Measurements from ENCODE around the gene GAREM1. TPM values are rescaled to one million over a fixed set of nuclear protein-coding genes. Genes with fewer than 3 reads are reported as not detected.

GAREM1 gene
- total RNA-seq, 1 experiment from 2014 or later = 11.1 TPM

DNA sequence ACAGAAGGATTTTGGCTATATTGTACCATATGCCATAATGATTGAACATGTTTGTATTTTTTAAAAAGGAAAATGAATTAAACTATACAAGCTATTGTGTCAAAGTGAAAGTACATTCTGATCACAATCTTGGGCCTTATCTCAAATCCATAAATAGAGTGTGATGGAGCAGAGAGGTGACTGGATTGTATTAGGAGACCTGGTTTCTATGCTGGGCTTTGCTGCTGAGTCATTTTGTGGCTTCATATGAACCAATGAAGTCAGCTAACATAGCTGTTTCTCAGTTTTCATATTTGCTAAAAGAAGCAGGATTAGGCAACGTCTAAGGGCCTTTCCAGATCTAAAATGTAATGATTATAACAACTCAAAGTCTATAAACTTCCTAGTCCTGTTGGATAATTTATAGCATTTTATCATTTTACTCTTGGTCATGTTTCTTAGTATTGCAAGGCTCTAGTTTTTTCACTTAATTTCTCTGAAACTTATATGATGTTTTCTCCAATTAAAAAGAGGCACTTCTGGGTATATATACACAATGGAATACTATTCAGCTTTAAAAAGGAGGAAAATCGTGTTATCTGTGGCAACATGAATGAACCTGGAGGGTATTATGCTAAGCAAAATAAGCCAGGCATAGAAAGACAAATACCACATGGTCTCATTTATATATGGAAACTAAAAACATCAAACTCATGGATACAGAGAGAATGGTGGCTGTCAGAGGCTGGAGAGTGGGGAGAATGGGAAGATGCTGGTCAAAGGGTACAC lies 168.5 kb downstream of the GAREM1 start:
- no peaks in the 10 kb centered on the region for H3K79me2 ChIP-seq (ENCODE audit: insufficient read depth, low read length)
- H3K9ac ChIP-seq (ENCODE audit: low read length) = no peak overlapping the region
- peaks cover 0 to 5% of the 10 kb centered on the region in 2 experiments; a peak in 1 of 4 replicates for H3K4me1 ChIP-seq (ENCODE audit: control insufficient read depth in 1 of 2, insufficient read depth in 2 of 2, low read length in 2 of 2)
- no peak overlapping the region for H3K27ac ChIP-seq (ENCODE audit: low read depth, low read length)
- no peak overlapping the region for H3K4me3 ChIP-seq (replicated peaks in 1 of 2; ENCODE audit: low read depth in 1 of 2, low read length in 2 of 2)
- no peaks in the 10 kb centered on the region for H4K20me1 ChIP-seq (ENCODE audit: insufficient read depth)
- H3K27me3 ChIP-seq (ENCODE audit: insufficient read depth, low read length) = no peaks in the 10 kb centered on the region
- H2AFZ ChIP-seq (ENCODE audit: low read depth, low read length, poor library complexity, severe bottlenecking) = no peak overlapping the region
- DNase-seq (ENCODE audit: low read depth, low spot score) (no peak), ATAC-seq (no peak)
- intact Hi-C loops (cut with micrococcal nuclease) = no loop called here
- CTCF ChIA-PET = no interaction called here
- POLR2A ChIA-PET = interaction anchor here (1.6 kb wide), 1 partner anchor 168 kb away, joined by 3 read pairs; the partner anchor contains the start of gene GAREM1
- H3K36me3 ChIP-seq (ENCODE audit: control insufficient read depth in 1 of 2, insufficient read depth in 2 of 2, low read length in 2 of 2) = no peaks in the 10 kb centered on the region
- TF ChIP-seq, protein P1, sequence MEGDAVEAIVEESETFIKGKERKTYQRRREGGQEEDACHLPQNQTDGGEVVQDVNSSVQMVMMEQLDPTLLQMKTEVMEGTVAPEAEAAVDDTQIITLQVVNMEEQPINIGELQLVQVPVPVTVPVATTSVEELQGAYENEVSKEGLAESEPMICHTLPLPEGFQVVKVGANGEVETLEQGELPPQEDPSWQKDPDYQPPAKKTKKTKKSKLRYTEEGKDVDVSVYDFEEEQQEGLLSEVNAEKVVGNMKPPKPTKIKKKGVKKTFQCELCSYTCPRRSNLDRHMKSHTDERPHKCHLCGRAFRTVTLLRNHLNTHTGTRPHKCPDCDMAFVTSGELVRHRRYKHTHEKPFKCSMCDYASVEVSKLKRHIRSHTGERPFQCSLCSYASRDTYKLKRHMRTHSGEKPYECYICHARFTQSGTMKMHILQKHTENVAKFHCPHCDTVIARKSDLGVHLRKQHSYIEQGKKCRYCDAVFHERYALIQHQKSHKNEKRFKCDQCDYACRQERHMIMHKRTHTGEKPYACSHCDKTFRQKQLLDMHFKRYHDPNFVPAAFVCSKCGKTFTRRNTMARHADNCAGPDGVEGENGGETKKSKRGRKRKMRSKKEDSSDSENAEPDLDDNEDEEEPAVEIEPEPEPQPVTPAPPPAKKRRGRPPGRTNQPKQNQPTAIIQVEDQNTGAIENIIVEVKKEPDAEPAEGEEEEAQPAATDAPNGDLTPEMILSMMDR (IDR thresholded peaks at IDR 0.05 in 2 of 3, conservative IDR thresholded peaks at IDR 0.05 in 1 of 3; ENCODE audit: borderline replicate concordance in 1 of 3, insufficient read depth in 1 of 3, low read depth in 2 of 3, low read length in 2 of 3) = no peak
- H3K4me2 ChIP-seq (ENCODE audit: low read length) = no peak overlapping the region
- no TSS peak for BruUV-seq (replicated peaks)
- no peaks in the 10 kb centered on the region for H3K9me2 ChIP-seq (ENCODE audit: insufficient read depth)
- RAD21 ChIA-PET (ENCODE audit: low non-redundant PET in 1 of 2, low total read pairs in 2 of 2, uncharacterized antibody in 2 of 2, unreplicated experiment in 2 of 2) = no interaction called here
- H3K9me3 ChIP-seq (ENCODE audit: control insufficient read depth in 1 of 2, insufficient read depth in 1 of 2, low read depth in 1 of 2, low read length in 2 of 2) = no peaks in the 10 kb centered on the region

DNA sequence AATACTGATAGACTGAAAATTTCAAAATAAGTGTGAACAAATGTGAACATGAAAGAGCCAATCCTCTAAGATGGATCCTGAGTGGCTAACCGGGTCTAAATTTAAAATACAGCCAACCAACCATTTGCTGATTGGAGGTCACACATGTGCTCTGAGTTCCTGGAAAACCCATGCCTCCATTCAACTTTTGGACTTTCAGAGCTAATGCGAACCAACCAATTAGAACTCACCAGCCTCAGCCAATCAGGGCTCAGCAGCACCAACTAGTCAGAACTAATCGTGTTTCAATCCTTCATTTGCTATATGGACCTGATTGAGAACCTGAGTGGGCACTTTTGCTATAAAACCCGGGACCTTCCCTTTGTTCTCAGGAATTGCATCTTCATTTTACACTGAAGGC lies 169.3 kb downstream of the GAREM1 start:
- no peaks in the 10 kb centered on the region for H4K20me1 ChIP-seq (ENCODE audit: insufficient read depth)
- ChIA-PET CTCF (no interaction called here), RAD21 (ENCODE audit: low non-redundant PET in 1 of 2, low total read pairs in 2 of 2, uncharacterized antibody in 2 of 2, unreplicated experiment in 2 of 2) (no interaction called here), POLR2A (no interaction called here)
- DNase-seq (ENCODE audit: low read depth, low spot score) (no peak), ATAC-seq (no peak)
- H2AFZ ChIP-seq (ENCODE audit: low read depth, low read length, poor library complexity, severe bottlenecking) = no peak overlapping the region
- H3K36me3 ChIP-seq (ENCODE audit: control insufficient read depth in 1 of 2, insufficient read depth in 2 of 2, low read length in 2 of 2) = no peaks in the 10 kb centered on the region
- peaks cover 0 to 5% of the 10 kb centered on the region in 2 experiments; a peak in 1 of 4 replicates for H3K4me1 ChIP-seq (ENCODE audit: control insufficient read depth in 1 of 2, insufficient read depth in 2 of 2, low read length in 2 of 2)
- no peaks in the 10 kb centered on the region for H3K9me2 ChIP-seq (ENCODE audit: insufficient read depth)
- H3K79me2 ChIP-seq (ENCODE audit: insufficient read depth, low read length) = no peaks in the 10 kb centered on the region
- H3K4me3 ChIP-seq (replicated peaks in 1 of 2; ENCODE audit: low read depth in 1 of 2, low read length in 2 of 2) = no peak overlapping the region
- no peak overlapping the region for H3K9ac ChIP-seq (ENCODE audit: low read length)
- no peak overlapping the region for H3K27ac ChIP-seq (ENCODE audit: low read depth, low read length)
- intact Hi-C loops (cut with micrococcal nuclease) = no loop called here
- no peaks in the 10 kb centered on the region for H3K27me3 ChIP-seq (ENCODE audit: insufficient read depth, low read length)
- BruUV-seq (replicated peaks) = no TSS peak
- no peak overlapping the region for H3K4me2 ChIP-seq (ENCODE audit: low read length)
- H3K9me3 ChIP-seq (ENCODE audit: control insufficient read depth in 1 of 2, insufficient read depth in 1 of 2, low read depth in 1 of 2, low read length in 2 of 2) = no peaks in the 10 kb centered on the region
- TF ChIP-seq EZH2 (IDR thresholded peaks at IDR 0.05) (no peak), SP1 (IDR thresholded peaks at IDR 0.05; ENCODE audit: low read depth) (no peak), EGR1 (IDR thresholded peaks at IDR 0.05; ENCODE audit: low read depth) (no peak), SRF (IDR thresholded peaks at IDR 0.05; ENCODE audit: low read depth) (no peak), CEBPB (IDR thresholded peaks at IDR 0.05; ENCODE audit: low read depth) (no peak), FOSL1 (IDR thresholded peaks at IDR 0.05; ENCODE audit: low read depth) (no peak), EZH2phosphoT487 (IDR thresholded peaks at IDR 0.05; ENCODE audit: borderline replicate concordance) (no peak), ELF1 (IDR thresholded peaks at IDR 0.05; ENCODE audit: borderline replicate concordance, low read depth) (no peak), SIN3A (IDR thresholded peaks at IDR 0.05; ENCODE audit: low read depth) (no peak)
- TF ChIP-seq, protein P2, sequence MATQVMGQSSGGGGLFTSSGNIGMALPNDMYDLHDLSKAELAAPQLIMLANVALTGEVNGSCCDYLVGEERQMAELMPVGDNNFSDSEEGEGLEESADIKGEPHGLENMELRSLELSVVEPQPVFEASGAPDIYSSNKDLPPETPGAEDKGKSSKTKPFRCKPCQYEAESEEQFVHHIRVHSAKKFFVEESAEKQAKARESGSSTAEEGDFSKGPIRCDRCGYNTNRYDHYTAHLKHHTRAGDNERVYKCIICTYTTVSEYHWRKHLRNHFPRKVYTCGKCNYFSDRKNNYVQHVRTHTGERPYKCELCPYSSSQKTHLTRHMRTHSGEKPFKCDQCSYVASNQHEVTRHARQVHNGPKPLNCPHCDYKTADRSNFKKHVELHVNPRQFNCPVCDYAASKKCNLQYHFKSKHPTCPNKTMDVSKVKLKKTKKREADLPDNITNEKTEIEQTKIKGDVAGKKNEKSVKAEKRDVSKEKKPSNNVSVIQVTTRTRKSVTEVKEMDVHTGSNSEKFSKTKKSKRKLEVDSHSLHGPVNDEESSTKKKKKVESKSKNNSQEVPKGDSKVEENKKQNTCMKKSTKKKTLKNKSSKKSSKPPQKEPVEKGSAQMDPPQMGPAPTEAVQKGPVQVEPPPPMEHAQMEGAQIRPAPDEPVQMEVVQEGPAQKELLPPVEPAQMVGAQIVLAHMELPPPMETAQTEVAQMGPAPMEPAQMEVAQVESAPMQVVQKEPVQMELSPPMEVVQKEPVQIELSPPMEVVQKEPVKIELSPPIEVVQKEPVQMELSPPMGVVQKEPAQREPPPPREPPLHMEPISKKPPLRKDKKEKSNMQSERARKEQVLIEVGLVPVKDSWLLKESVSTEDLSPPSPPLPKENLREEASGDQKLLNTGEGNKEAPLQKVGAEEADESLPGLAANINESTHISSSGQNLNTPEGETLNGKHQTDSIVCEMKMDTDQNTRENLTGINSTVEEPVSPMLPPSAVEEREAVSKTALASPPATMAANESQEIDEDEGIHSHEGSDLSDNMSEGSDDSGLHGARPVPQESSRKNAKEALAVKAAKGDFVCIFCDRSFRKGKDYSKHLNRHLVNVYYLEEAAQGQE (IDR thresholded peaks at IDR 0.05; ENCODE audit: low read depth) = no peak
- TF ChIP-seq, protein P3, sequence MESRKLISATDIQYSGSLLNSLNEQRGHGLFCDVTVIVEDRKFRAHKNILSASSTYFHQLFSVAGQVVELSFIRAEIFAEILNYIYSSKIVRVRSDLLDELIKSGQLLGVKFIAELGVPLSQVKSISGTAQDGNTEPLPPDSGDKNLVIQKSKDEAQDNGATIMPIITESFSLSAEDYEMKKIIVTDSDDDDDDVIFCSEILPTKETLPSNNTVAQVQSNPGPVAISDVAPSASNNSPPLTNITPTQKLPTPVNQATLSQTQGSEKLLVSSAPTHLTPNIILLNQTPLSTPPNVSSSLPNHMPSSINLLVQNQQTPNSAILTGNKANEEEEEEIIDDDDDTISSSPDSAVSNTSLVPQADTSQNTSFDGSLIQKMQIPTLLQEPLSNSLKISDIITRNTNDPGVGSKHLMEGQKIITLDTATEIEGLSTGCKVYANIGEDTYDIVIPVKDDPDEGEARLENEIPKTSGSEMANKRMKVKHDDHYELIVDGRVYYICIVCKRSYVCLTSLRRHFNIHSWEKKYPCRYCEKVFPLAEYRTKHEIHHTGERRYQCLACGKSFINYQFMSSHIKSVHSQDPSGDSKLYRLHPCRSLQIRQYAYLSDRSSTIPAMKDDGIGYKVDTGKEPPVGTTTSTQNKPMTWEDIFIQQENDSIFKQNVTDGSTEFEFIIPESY (IDR thresholded peaks at IDR 0.05; ENCODE audit: extremely low read depth, insufficient replicate concordance, low read length) = no peak

Data from HCT116 (cell line).